ENCODE measurements around the gene HOXB1. TPM values are rescaled to one million over a fixed set of nuclear protein-coding genes. Genes with fewer than 3 reads are reported as not detected.

Gene HOXB1
- total and polyA plus RNA-seq, 2 of the 13 experiments (the other 11 are each of a cell fraction or from before 2014, with no cell fraction given) = not detected

GRCh38 chr17:48520631-48521079 is 10.2 kb downstream of the HOXB1 start (continued):
- no peak for TF ChIP-seq SUZ12 (IDR thresholded peaks at IDR 0.05; ENCODE audit: low read depth, low read length)

DNA sequence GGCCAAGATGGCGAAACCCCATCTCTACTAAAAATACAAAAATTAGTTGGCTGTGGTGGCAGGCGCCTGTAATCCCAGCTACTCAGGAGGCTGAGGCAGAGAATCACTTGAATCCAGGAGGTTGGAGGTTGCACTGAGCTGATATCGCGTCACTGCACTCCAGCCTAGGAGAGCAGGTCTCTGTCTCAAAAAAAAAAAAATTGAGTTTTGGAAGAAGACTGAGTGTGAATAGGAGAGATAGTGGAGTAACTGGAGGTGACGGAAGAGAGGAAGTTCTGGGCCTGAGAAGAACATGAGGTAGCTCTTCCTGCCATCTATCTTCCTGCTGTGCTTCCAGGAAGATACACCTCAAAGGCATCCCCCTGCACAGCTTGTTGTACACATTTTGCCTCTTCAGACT is 11.4 kb downstream of the HOXB1 start:
- no peaks in the 10 kb centered on the region for H4K20me1 ChIP-seq (ENCODE audit: insufficient read depth, low read length)
- no peak for DNase-seq (ENCODE audit: low spot score)
- no peak overlapping the region for H3K4me3 ChIP-seq (replicated peaks in 1 of 3; ENCODE audit: insufficient read depth in 1 of 3, low read depth in 2 of 3, low read length in 3 of 3)
- in situ Hi-C loops (cut with HindIII; ENCODE audit: extremely low pct_ligation_motif_present, low pct_unique_long_range_greater_than_20kb) (no loop called here), intact Hi-C loops (cut with micrococcal nuclease; ENCODE audit: unreplicated experiment) (no loop called here)
- no peak overlapping the region for H2AFZ ChIP-seq (ENCODE audit: low read length)
- ChIA-PET CTCF (ENCODE audit: low intra/inter-chr PET ratio, low total read pairs) (no interaction called here), POLR2A (no interaction called here)
- no peaks in the 10 kb centered on the region for H3K36me3 ChIP-seq (replicated peaks in 1 of 2; ENCODE audit: control insufficient read depth in 1 of 2, insufficient read depth in 2 of 2, low read length in 2 of 2)
- no peak for TF ChIP-seq ATF2 (CRISPR knock-in tag; IDR thresholded peaks at IDR 0.05)
- TF ChIP-seq, protein P1, sequence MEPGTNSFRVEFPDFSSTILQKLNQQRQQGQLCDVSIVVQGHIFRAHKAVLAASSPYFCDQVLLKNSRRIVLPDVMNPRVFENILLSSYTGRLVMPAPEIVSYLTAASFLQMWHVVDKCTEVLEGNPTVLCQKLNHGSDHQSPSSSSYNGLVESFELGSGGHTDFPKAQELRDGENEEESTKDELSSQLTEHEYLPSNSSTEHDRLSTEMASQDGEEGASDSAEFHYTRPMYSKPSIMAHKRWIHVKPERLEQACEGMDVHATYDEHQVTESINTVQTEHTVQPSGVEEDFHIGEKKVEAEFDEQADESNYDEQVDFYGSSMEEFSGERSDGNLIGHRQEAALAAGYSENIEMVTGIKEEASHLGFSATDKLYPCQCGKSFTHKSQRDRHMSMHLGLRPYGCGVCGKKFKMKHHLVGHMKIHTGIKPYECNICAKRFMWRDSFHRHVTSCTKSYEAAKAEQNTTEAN (CRISPR knock-in tag; conservative IDR thresholded peaks at IDR 0.05) = no peak
- no peak for FAIRE-seq
- H3K9ac ChIP-seq (ENCODE audit: insufficient read depth, low read depth, low read length) = no peak overlapping the region
- no peaks in the 10 kb centered on the region for H3K4me1 ChIP-seq (ENCODE audit: insufficient read depth, low read length)
- H3K27me3 ChIP-seq (ENCODE audit: control insufficient read depth in 1 of 2, insufficient read depth in 2 of 2, low read length in 2 of 2) = peaks cover 0 to 12% of the 10 kb centered on the region in 2 experiments; a peak in 1 of 5 replicates
- H3K4me2 ChIP-seq (ENCODE audit: low read depth, low read length) = no peak overlapping the region
- no peak for ATAC-seq
- BruUV-seq (replicated peaks) = no TSS peak
- WGBS (ENCODE audit: low lambda C conversion rate) = 42% methylated on average over 5 of the region's 5 CpGs
- H3K9me3 ChIP-seq (ENCODE audit: low read length) = no peaks in the 10 kb centered on the region
- H3K79me2 ChIP-seq (ENCODE audit: insufficient read depth, low read length) = no peaks in the 10 kb centered on the region
- H3K27ac ChIP-seq (ENCODE audit: extremely low read length, insufficient read depth, low read length) = no peak overlapping the region

- Histone ChIP-seq H3K4me1 (ENCODE audit: insufficient read depth, low read length) (no peaks in the 10 kb centered on the region), H3K79me2 (ENCODE audit: insufficient read depth, low read length) (no peaks in the 10 kb centered on the region), H3K27me3 (ENCODE audit: control insufficient read depth in 1 of 2, insufficient read depth in 2 of 2, low read length in 2 of 2) (peaks cover 0 to 26% of the 10 kb centered on the region in 2 experiments; a peak in 1 of 5 replicates), H3K9ac (ENCODE audit: insufficient read depth, low read depth, low read length) (no peak overlapping the region), H3K9me3 (ENCODE audit: low read length) (no peaks in the 10 kb centered on the region), H3K36me3 (replicated peaks in 1 of 2; ENCODE audit: control insufficient read depth in 1 of 2, insufficient read depth in 2 of 2, low read length in 2 of 2) (no peaks in the 10 kb centered on the region), H3K27ac (ENCODE audit: extremely low read length, insufficient read depth, low read length) (no peak overlapping the region), H3K4me3 (replicated peaks in 1 of 3; ENCODE audit: insufficient read depth in 1 of 3, low read depth in 2 of 3, low read length in 3 of 3) (no peak overlapping the region), H3K4me2 (ENCODE audit: low read depth, low read length) (no peak overlapping the region), H2AFZ (ENCODE audit: low read length) (no peak overlapping the region), H4K20me1 (ENCODE audit: insufficient read depth, low read length) (no peaks in the 10 kb centered on the region)
- no TSS peak for BruUV-seq (replicated peaks)
- in situ Hi-C loops (cut with HindIII; ENCODE audit: extremely low pct_ligation_motif_present, low pct_unique_long_range_greater_than_20kb) (no loop called here), intact Hi-C loops (cut with micrococcal nuclease; ENCODE audit: unreplicated experiment) (no loop called here)
- CTCF ChIA-PET (ENCODE audit: low intra/inter-chr PET ratio, low total read pairs) = no interaction called here
- WGBS (ENCODE audit: low lambda C conversion rate) = 0% methylated on average over 3 of the region's 3 CpGs
- FAIRE-seq (no peak), DNase-seq (ENCODE audit: low spot score) (no peak), ATAC-seq (no peak)
- POLR2A ChIA-PET = no interaction called here
- TF ChIP-seq, protein P2, sequence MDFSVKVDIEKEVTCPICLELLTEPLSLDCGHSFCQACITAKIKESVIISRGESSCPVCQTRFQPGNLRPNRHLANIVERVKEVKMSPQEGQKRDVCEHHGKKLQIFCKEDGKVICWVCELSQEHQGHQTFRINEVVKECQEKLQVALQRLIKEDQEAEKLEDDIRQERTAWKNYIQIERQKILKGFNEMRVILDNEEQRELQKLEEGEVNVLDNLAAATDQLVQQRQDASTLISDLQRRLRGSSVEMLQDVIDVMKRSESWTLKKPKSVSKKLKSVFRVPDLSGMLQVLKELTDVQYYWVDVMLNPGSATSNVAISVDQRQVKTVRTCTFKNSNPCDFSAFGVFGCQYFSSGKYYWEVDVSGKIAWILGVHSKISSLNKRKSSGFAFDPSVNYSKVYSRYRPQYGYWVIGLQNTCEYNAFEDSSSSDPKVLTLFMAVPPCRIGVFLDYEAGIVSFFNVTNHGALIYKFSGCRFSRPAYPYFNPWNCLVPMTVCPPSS (IDR thresholded peaks at IDR 0.05) = no peak
- TF ChIP-seq ZNF687 (CRISPR knock-in tag; IDR thresholded peaks at IDR 0.05) (no peak), MXD4 (CRISPR knock-in tag; IDR thresholded peaks at IDR 0.05) (no peak), ZNF451 (CRISPR knock-in tag; IDR thresholded peaks at IDR 0.05) (no peak)
Measured at GRCh38 chr17:48517478-48517877, 13.3 kb downstream of the HOXB1 start.
